HUES64 (cell line): Measurements from ENCODE around the gene TACR1.

Experiments used
- H3K27ac ChIP-seq: 2 replicates; pipeline ENCODE4 v1.7.0; 2013; ENCODE audit warnings: low read depth, low read length, inconsistent platforms
- H3K27me3 ChIP-seq: 2 replicates; pipeline ENCODE4 v1.6.1; 2013; ENCODE audit warnings: mild to moderate bottlenecking, low read length; ENCODE audit not compliant: insufficient read depth
- H3K36me3 ChIP-seq: 2 replicates; pipeline ENCODE4 v1.6.1; 2013; ENCODE audit warnings: mild to moderate bottlenecking, low read length; ENCODE audit not compliant: insufficient read depth
- H3K4me1 ChIP-seq: 2 replicates; pipeline ENCODE4 v1.6.1; 2013; ENCODE audit warnings: mild to moderate bottlenecking, low read length, moderate library complexity; ENCODE audit not compliant: insufficient read depth
- H3K4me3 ChIP-seq: 2 replicates; pipeline ENCODE4 v1.5.1; 2013; ENCODE audit warnings: mild to moderate bottlenecking, low read length, moderate library complexity
- H3K9ac ChIP-seq: 2 replicates; pipeline ENCODE4 v1.6.1; 2013; ENCODE audit warnings: mild to moderate bottlenecking, low read depth, low read length
- H3K9me3 ChIP-seq: 2 replicates; pipeline ENCODE4 v1.6.1; 2013; ENCODE audit warnings: low read depth, low read length; ENCODE audit not compliant: insufficient read depth
- WGBS: fragments of 150-250, 120-280 bp; methylation state at CpG from one replicate; pipeline ENCODE4 v1.1.7; 2013; ENCODE audit warnings: missing lambda C conversion rate; 5-methylcytosine and 5-hydroxymethylcytosine counted together

The TACR1 gene

GRCh38 chr2:75042823-75043222 lies 156.5 kb downstream of the TACR1 start:
- H3K9me3 ChIP-seq, result no peaks in the 10 kb centered on the region
- H3K4me1 ChIP-seq, result peaks cover 2% of the 10 kb centered on the region; the same call in 1 of the 2 replicates
- 86% methylated on average over 1 of the region's 1 CpG for WGBS
- H3K4me3 ChIP-seq, result no peak overlapping the region
- no peak overlapping the region for H3K9ac ChIP-seq
- no peaks in the 10 kb centered on the region for H3K27me3 ChIP-seq
- no peak overlapping the region for H3K27ac ChIP-seq
- no peaks in the 10 kb centered on the region for H3K36me3 ChIP-seq

- 92% methylated on average over 7 of the region's 7 CpGs for WGBS
Observed at GRCh38 chr2:75041731-75042600, 157.4 kb downstream of the TACR1 start.

GRCh38 chr2:75041226-75041625 lies 158.1 kb downstream of the TACR1 start:
- H3K4me3 ChIP-seq, result no peak overlapping the region
- 100% methylated on average over 1 of the region's 2 CpGs for WGBS
- H3K27ac ChIP-seq, result no peak overlapping the region
- H3K27me3 ChIP-seq, result no peaks in the 10 kb centered on the region
- no peak overlapping the region for H3K9ac ChIP-seq
- no peaks in the 10 kb centered on the region for H3K4me1 ChIP-seq
- no peaks in the 10 kb centered on the region for H3K36me3 ChIP-seq
- H3K9me3 ChIP-seq, result no peaks in the 10 kb centered on the region

More at GRCh38 chr2:75041731-75042600, 157.4 kb downstream of the TACR1 start:
- no peaks in the 10 kb centered on the region for H3K9me3 ChIP-seq
- H3K9ac ChIP-seq, result no peak overlapping the region
- no peaks in the 10 kb centered on the region for H3K4me1 ChIP-seq
- H3K36me3 ChIP-seq, result no peaks in the 10 kb centered on the region
- no peak overlapping the region for H3K4me3 ChIP-seq
- H3K27ac ChIP-seq, result no peak overlapping the region
- no peaks in the 10 kb centered on the region for H3K27me3 ChIP-seq

GRCh38 chr2:75035444-75036353 lies 163.6 kb downstream of the TACR1 start:
- no peaks in the 10 kb centered on the region for H3K27me3 ChIP-seq
- H3K4me3 ChIP-seq, result no peak overlapping the region
- no CpG with 5 or more reads among the region's 3 CpGs for WGBS

GRCh38 chr2:75033516-75033915 lies 165.8 kb downstream of the TACR1 start:
- Histone ChIP-seq H3K4me3 (no peak overlapping the region), H3K4me1 (no peaks in the 10 kb centered on the region), H3K27ac (no peak overlapping the region), H3K9ac (no peak overlapping the region), H3K36me3 (no peaks in the 10 kb centered on the region), H3K27me3 (no peaks in the 10 kb centered on the region), H3K9me3 (no peaks in the 10 kb centered on the region)
- 87% methylated on average over 2 of the region's 2 CpGs for WGBS

More at GRCh38 chr2:75035444-75036353, 163.6 kb downstream of the TACR1 start:
- Histone ChIP-seq H3K4me1 (no peaks in the 10 kb centered on the region), H3K9ac (no peak overlapping the region), H3K9me3 (no peaks in the 10 kb centered on the region), H3K36me3 (no peaks in the 10 kb centered on the region), H3K27ac (no peak overlapping the region)

GRCh38 chr2:75031906-75032803 lies 167.2 kb downstream of the TACR1 start:
- Histone ChIP-seq H3K9ac (no peak overlapping the region), H3K27me3 (no peaks in the 10 kb centered on the region), H3K4me1 (no peaks in the 10 kb centered on the region), H3K4me3 (no peak overlapping the region), H3K9me3 (no peaks in the 10 kb centered on the region), H3K36me3 (no peaks in the 10 kb centered on the region), H3K27ac (no peak overlapping the region)
- WGBS, result 96% methylated on average over 5 of the region's 5 CpGs

- Histone ChIP-seq H3K27me3 (no peaks in the 10 kb centered on the region), H3K27ac (no peak overlapping the region), H3K9ac (no peak overlapping the region), H3K9me3 (no peaks in the 10 kb centered on the region), H3K4me1 (peaks cover 2% of the 10 kb centered on the region; the same call in 1 of the 2 replicates), H3K36me3 (no peaks in the 10 kb centered on the region), H3K4me3 (no peak overlapping the region)
- 93% methylated on average over 6 of the region's 6 CpGs for WGBS
Observed at GRCh38 chr2:75031171-75031570, 168.1 kb downstream of the TACR1 start.

GRCh38 chr2:75030218-75031009 lies 168.9 kb downstream of the TACR1 start:
- Histone ChIP-seq H3K4me1 (peaks cover 5% of the 10 kb centered on the region; the same call in 1 of the 2 replicates), H3K27me3 (no peaks in the 10 kb centered on the region), H3K9ac (no peak overlapping the region), H3K9me3 (no peaks in the 10 kb centered on the region), H3K27ac (no peak overlapping the region), H3K4me3 (no peak overlapping the region), H3K36me3 (no peaks in the 10 kb centered on the region)
- 87% methylated on average over 3 of the region's 3 CpGs for WGBS

- no peak overlapping the region for H3K27ac ChIP-seq
- WGBS, result 94% methylated on average over 2 of the region's 2 CpGs
- no peak overlapping the region for H3K9ac ChIP-seq
- no peaks in the 10 kb centered on the region for H3K27me3 ChIP-seq
- H3K4me1 ChIP-seq, result peaks cover 5% of the 10 kb centered on the region; the same call in 1 of the 2 replicates
- H3K36me3 ChIP-seq, result no peaks in the 10 kb centered on the region
- H3K9me3 ChIP-seq, result no peaks in the 10 kb centered on the region
- no peak overlapping the region for H3K4me3 ChIP-seq
Observed at GRCh38 chr2:75027886-75028285, 171.4 kb downstream of the TACR1 start.
